Panc1 (cell line): ENCODE data around the gene ATP11C. TPM values are rescaled to one million over a fixed set of nuclear protein-coding genes. Genes with fewer than 3 reads are reported as not detected.
"Not testable (repeated sequence)": the region's sequence is repeated elsewhere in the genome, so short reads cannot be mapped to it uniquely, and the experiment has no call there.

Experiments
- ATAC-seq: fragments of 200-7000 bp; cut with Tn5 transposase; 2 replicates; pipeline ENCODE4 v1.9.1; 2020; ENCODE audit warnings: mild to moderate bottlenecking, moderate library complexity
- BruUV-seq: library from RNA; stranded (reverse); fragments of 400-500 nt; replicated peaks from 2 replicates; lab custom pipeline; 2021; lab: Mats Ljungman, UMichigan
- CTCF ChIA-PET: fragments of 300-600 bp; sonication (Branson Sonifier 250); formaldehyde crosslinking; loops from one replicate; lab custom pipeline; 2022; ENCODE audit warnings: antibody characterized with exemption; lab: Charles Lee
- POLR2A ChIA-PET: fragments of 300-600 bp; sonication (Branson Sonifier 250); formaldehyde crosslinking; loops from one replicate; lab custom pipeline; 2022; ENCODE audit warnings: antibody characterized with exemption; lab: Charles Lee
- DNase-seq: peaks from one replicate; pipeline ENCODE4 v3.0.0-alpha.2; 2010; ENCODE audit warnings: low read depth, low spot score
- H3K27ac ChIP-seq: 2 replicates; pipeline ENCODE4 v1.5.1; 2011; ENCODE audit warnings: mild to moderate bottlenecking, low read length, inconsistent platforms
- H3K27me3 ChIP-seq: fragments of 200-500 bp; sonication (Bioruptor generic); 2 replicates; pipeline ENCODE4 v1.6.0; 2014; ENCODE audit warnings: low read length, inconsistent platforms; ENCODE audit not compliant: control insufficient read depth, insufficient read depth
- H3K36me3 ChIP-seq: fragments of 200-500 bp; sonication (Bioruptor generic); 2 replicates; pipeline ENCODE4 v1.5.1; 2014; ENCODE audit warnings: inconsistent platforms, mild to moderate bottlenecking, low read length, moderate library complexity; ENCODE audit not compliant: control insufficient read depth, insufficient read depth
- H3K4me1 ChIP-seq: 2 replicates; pipeline ENCODE4 v1.5.1; 2011; ENCODE audit warnings: inconsistent platforms, mild to moderate bottlenecking, low read length, moderate library complexity; ENCODE audit not compliant: control insufficient read depth, insufficient read depth
- H3K4me3 ChIP-seq, 2 experiments: 2 replicates each; pipeline ENCODE4 v1.5.1; 2011 to 2012; ENCODE audit warnings: low read depth in 2 of 2, low read length in 2 of 2, mild to moderate bottlenecking in 2 of 2, inconsistent platforms in 1 of 2, moderate library complexity in 1 of 2
- H3K9me3 ChIP-seq: fragments of 200-500 bp; sonication (Bioruptor generic); 2 replicates; pipeline ENCODE4 v1.5.1; 2014; ENCODE audit warnings: low read depth, mild to moderate bottlenecking, inconsistent platforms, low read length, moderate library complexity; ENCODE audit not compliant: control insufficient read depth, insufficient read depth
- CTCF ChIP-seq: fragments of 450-650 bp; IDR thresholded peaks from 2 replicates; pipeline ENCODE4 v1.5.1; 2017; ENCODE audit warnings: mild to moderate bottlenecking
- POLR2AphosphoS5 ChIP-seq: IDR thresholded peaks from 2 replicates; pipeline ENCODE4 v1.6.1; 2012; ENCODE audit warnings: mild to moderate bottlenecking, low read depth, low read length, moderate library complexity
- SIN3A ChIP-seq: IDR thresholded peaks from 2 replicates; pipeline ENCODE4 v1.6.1; 2012; ENCODE audit warnings: low read depth, mild to moderate bottlenecking, low read length, moderate library complexity, borderline replicate concordance; ENCODE audit not compliant: insufficient read depth
- TCF7L2 ChIP-seq: IDR thresholded peaks from 2 replicates; pipeline ENCODE4 v1.6.1; 2011; ENCODE audit warnings: mild to moderate bottlenecking, low read depth, low read length, inconsistent platforms
- in situ Hi-C: cut with HindIII; loops from 2 replicates; pipeline ENCODE4 v1.10.0; 2016; ENCODE audit warnings: low sequenced_read_pairs, low pct_unique_long_range_greater_than_20kb
- intact Hi-C: fragments of 100-400 bp; cut with micrococcal nuclease; formaldehyde crosslinking; loops from one replicate; pipeline ENCODE4 v1.10.0; 2022; ENCODE audit not compliant: unreplicated experiment
- total RNA-seq: library from RNA; stranded (reverse); gene quantifications from one replicate; pipeline ENCODE4 v1.2.1, GENCODE V29; 2021; ENCODE audit not compliant: unreplicated experiment
- TF ChIP-seq, protein P1 (sequence below), 2 experiments: IDR thresholded peaks; 2 replicates each; pipeline ENCODE4 v1.6.1; 2011 to 2012; ENCODE audit warnings: low read depth in 2 of 2, control low read depth in 1 of 2, low read length in 1 of 2, mild to moderate bottlenecking in 1 of 2, moderate library complexity in 1 of 2; ENCODE audit not compliant: insufficient read depth in 1 of 2

ATP11C gene
- total RNA-seq, 1 experiment from 2014 or later: 61.3 TPM

DNA sequence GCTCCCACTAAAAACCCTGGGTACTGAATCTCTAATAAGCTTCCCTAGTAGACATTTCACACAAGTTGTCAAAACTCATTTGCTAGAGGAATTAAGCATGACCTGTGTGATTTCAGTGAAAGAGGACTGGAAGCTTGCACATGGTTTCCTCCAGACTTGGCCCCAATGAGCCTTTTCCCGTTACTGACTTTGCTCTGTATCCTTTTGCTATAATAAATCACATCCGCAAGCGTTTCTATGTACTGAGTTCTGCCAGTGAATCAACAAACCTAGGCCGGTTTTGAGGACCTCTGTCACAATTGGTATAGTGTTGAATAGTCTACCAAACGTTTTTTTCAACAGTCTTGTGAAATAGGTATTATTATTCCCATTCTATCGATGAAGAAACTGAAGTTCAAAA lies 8.2 kb downstream of the ATP11C start:
- Histone ChIP-seq H3K9me3 (no peaks in the 10 kb centered on the region), H3K36me3 (no peaks in the 10 kb centered on the region), H3K4me1 (peaks cover 15% of the 10 kb centered on the region), H3K27me3 (no peaks in the 10 kb centered on the region), H3K4me3 (no peak overlapping the region), H3K27ac (no peak overlapping the region)
- ChIA-PET CTCF (no interaction called here), POLR2A (no interaction called here)
- no peak for DNase-seq
- TF ChIP-seq CTCF: no peak
- no peak for TF ChIP-seq TCF7L2
- TF ChIP-seq, protein P1, sequence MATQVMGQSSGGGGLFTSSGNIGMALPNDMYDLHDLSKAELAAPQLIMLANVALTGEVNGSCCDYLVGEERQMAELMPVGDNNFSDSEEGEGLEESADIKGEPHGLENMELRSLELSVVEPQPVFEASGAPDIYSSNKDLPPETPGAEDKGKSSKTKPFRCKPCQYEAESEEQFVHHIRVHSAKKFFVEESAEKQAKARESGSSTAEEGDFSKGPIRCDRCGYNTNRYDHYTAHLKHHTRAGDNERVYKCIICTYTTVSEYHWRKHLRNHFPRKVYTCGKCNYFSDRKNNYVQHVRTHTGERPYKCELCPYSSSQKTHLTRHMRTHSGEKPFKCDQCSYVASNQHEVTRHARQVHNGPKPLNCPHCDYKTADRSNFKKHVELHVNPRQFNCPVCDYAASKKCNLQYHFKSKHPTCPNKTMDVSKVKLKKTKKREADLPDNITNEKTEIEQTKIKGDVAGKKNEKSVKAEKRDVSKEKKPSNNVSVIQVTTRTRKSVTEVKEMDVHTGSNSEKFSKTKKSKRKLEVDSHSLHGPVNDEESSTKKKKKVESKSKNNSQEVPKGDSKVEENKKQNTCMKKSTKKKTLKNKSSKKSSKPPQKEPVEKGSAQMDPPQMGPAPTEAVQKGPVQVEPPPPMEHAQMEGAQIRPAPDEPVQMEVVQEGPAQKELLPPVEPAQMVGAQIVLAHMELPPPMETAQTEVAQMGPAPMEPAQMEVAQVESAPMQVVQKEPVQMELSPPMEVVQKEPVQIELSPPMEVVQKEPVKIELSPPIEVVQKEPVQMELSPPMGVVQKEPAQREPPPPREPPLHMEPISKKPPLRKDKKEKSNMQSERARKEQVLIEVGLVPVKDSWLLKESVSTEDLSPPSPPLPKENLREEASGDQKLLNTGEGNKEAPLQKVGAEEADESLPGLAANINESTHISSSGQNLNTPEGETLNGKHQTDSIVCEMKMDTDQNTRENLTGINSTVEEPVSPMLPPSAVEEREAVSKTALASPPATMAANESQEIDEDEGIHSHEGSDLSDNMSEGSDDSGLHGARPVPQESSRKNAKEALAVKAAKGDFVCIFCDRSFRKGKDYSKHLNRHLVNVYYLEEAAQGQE (IDR thresholded peaks at IDR 0.05; ENCODE audit: insufficient read depth in 1 of 2, low read depth in 2 of 2, low read length in 1 of 2): no peak
- ATAC-seq: no peak
- in situ Hi-C loops (no loop called here), intact Hi-C loops (no loop called here)
- BruUV-seq: no TSS peak

DNA sequence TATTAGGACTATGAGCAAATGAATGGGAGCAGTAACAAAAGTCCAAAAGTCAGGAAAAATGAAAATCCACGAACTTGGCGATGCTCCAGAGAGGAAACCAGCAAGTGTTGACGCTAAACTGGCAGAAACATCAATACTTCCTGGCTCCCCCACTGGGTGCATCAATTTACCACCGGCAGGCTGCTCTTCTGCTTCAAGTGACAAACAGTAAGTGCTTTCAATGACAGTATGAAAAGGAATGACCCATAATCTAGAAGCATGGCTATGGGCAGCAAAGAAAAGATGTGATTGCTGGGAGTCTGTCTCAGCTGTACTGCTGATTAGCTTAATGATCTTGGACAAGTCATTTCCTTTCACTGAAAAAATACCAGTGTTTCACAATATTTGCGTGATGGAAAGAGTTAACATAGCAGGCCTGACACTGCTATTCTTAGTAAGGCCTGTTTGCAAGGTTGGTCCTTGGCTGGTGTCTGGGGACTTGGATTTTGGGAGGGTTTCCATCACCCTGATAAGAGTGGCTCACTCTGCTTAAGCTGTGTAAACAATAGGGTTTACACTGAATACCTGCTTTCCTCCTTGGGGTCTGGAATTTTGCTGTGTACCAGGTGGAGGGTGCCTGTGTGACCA lies 8.7 kb downstream of the ATP11C start:
- CTCF ChIA-PET: no interaction called here
- in situ Hi-C loops (no loop called here), intact Hi-C loops (no loop called here)

DNA sequence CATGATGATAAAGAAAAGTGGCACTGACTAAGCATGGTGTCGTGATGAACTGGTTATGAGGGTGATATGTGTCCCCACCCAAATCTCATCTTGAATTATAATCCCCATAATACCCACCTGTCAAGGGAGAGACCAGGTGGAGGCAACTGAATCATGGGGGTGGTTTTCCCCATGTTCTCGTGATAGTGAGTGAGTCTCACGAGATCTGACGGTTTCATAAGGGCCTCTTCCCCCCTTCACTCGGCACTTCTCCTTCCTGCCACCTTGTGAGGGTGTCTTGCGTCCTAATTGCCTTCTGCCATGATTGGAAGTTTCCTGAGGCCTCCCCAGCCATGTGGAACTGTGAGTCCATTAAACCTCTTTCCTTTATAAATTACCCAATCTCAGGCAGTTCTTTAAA lies 11.7 kb downstream of the ATP11C start:
- H3K4me3 ChIP-seq, H3K4me1 ChIP-seq, DNase-seq, ATAC-seq, H3K9me3 ChIP-seq, BruUV-seq, CTCF ChIA-PET, H3K27me3 ChIP-seq, intact Hi-C loops, H3K36me3 ChIP-seq, in situ Hi-C loops, H3K27ac ChIP-seq: not testable (repeated sequence)
- POLR2A ChIA-PET: interaction anchor here (0.6 kb wide), 1 partner anchor 12 kb away, joined by 4 read pairs; the partner anchor contains the start of gene ATP11C

More for the DNA sequence above, 8.7 kb downstream of the ATP11C start:
- H3K9me3 ChIP-seq: no peaks in the 10 kb centered on the region
- no TSS peak for BruUV-seq
- DNase-seq: no peak
- H3K36me3 ChIP-seq: no peaks in the 10 kb centered on the region
- H3K27me3 ChIP-seq: no peaks in the 10 kb centered on the region
- TF ChIP-seq POLR2AphosphoS5: no peak
- TF ChIP-seq CTCF: no peak
- no peak for TF ChIP-seq TCF7L2
- TF ChIP-seq, protein P1 (IDR thresholded peaks at IDR 0.05; ENCODE audit: insufficient read depth in 1 of 2, low read depth in 2 of 2, low read length in 1 of 2): no peak
- no peak for TF ChIP-seq SIN3A
- ATAC-seq: no peak
- H3K27ac ChIP-seq: no peak overlapping the region
- H3K4me1 ChIP-seq: peaks cover 12% of the 10 kb centered on the region
- H3K4me3 ChIP-seq: no peak overlapping the region
- POLR2A ChIA-PET: interaction anchor here (0.7 kb wide), 1 partner anchor 17 kb away, joined by 3 read pairs; no protein-coding TSS in a partner anchor
